DMS153 treated with DMSO at 0.1 percent for 48 hours (cell line): ENCODE results near the gene TOP2A.
"Not testable (repeated sequence)": the region's sequence is repeated elsewhere in the genome, so short reads cannot be mapped to it uniquely, and the experiment has no call there.

Source experiments
- DNase-seq: peaks from one replicate; lab custom pipeline; 2025; ENCODE audit not compliant: unreplicated experiment; lab: John Stamatoyannopoulos, UW

Gene TOP2A

GRCh38 chr17:40382251-40382650 is 35.4 kb downstream of the TOP2A start:
- no peak for DNase-seq

DNA sequence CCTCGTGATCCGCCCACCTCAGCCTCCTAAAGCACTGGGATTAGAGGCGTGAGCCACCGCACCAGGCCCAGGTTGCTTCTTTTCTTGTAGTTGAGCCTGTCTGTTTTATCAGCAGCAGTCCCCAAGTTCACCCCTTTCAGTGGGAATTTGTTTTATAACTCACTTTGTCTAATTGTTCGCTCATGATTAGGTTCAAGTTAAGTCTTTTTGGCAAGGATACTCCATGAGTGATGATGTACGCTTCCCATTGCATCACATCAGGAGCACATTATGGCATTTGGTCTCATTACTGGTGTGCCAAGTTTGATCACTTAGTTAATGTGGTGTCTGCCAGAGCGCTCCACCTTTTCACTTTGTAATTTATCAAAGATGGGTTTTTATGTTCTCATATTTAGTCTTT is 38.7 kb downstream of the TOP2A start:
- DNase-seq, result no peak

DNA sequence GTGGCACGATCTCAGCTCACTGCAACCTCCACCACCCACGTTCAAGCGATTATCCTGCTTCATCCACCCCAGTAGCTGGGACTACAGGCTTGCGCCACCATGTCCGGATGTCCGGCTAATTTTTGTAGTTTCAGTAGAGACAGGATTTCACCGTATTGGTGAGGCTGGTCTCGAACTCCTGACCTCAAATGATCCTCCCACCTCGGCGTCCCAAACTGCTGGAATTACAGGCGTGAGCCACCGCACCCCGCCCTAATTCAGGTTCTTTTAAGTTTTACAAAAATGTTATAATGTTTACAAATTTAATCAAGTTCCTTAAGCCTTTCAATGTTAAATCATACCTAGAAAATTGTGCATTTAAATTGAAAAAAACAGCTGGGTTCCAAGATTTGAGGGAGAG is 39.9 kb downstream of the TOP2A start:
- DNase-seq, result no peak

- not testable (repeated sequence) for DNase-seq
Observed at GRCh38 chr17:40376541-40376940, 41.2 kb downstream of the TOP2A start.

GRCh38 chr17:40375786-40376185 is 41.9 kb downstream of the TOP2A start:
- DNase-seq, result not testable (repeated sequence)

DNA sequence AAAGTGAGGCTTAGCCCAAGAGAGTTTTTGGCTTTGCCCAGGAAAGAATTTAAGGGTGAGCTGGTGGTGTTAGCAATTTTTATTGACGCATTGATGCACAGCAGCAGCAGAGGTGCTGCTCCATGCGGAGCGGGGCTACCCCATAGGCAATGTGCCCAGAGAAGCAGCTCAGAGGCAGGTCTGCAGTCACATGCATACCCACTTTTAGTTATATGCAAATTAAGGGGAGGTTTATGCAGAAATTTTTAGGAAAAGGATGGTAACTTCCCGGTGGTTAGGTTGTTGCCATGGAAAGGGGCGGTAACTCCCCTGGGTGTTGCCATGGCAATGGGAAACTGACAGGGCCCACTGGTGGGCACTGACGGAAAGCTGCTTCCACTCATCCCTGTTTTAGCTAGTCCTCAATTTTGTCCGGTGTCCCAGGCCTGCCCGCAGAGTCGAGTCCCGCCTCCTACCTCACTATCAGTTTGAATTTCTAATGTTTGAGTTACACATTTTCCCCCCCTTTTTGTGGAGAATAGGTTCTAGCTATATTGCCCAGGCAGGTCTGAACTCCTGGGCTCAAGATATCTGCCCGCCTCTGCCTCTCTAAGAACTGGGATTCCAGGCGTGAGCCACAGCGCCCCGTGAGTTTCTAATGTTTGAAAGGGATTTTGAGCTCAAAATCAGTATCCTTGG is 42.7 kb downstream of the TOP2A start:
- DNase-seq, result no peak

DNA sequence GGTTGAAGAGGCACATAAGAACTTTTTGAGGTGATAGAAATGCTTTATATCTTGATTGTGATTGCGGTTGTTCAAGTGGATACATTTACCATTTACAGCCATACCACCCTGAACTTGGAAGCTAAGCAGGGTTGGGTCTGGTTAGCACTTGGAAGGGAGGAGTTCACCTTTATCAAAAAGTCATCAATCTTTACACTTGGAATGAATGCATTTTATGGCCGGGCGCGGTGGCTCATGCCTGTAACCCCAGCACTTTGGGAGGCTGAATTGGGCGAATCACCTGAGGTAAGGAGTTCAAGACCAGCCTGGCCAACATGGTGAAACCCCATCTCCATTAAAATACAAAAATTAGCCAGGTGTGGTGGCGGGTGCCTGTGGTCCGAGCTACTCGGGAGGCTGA is 43.7 kb downstream of the TOP2A start:
- no peak for DNase-seq

GRCh38 chr17:40373324-40373723 is 44.4 kb downstream of the TOP2A start:
- no peak for DNase-seq

DNA sequence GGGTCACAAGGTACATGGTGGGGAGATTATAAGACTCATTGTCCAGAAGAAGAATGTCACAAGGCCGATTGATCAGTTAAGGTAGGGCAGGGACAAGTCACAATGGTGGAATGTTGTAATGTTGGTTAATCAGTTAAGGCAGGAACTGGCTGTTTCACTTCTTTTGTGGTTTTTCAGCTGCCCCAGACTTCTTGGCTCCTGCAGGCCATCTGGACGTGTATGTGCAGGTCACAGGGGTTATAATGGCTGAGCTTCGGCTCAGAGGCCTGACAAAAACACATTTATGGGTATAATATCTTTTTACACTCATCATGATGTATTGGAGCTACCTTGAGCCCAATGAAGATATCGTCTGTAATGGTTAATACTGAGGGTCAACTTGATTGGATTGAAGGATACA is 45.1 kb downstream of the TOP2A start:
- not testable (repeated sequence) for DNase-seq

- DNase-seq, result no peak
Observed at GRCh38 chr17:40372031-40372430, 45.7 kb downstream of the TOP2A start.

DNA sequence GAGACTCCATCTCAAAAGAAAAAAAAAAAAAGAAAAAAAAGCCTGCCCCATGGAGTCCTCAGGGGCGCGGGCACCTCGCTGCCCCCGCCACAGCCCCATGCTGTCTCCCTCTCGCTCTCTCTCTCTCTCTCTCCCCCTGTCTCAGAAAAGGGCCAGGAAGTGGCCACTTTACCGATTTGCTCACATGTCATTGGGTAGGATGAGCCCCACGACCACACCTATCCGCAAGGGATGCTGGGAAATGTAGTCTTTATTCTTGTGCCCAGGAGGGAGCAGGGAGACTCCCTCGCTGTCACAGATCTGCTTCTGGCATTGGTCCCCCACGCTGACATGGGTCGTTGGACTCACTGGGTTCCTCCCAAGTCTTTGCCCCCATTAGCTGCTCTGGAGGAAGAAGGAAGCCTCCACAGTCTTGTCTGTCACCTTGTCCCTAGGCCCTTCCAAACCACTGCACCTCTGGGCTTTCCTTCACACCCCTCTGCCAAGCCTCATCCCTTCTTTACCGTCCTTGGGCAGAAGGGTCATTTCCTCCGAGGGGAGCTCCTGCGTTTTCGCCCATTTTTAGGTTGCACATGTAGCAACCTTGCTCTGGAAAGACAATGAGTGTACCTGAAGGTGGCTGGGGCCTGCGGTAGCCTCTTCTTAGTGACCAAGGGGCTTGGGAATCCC is 46.3 kb downstream of the TOP2A start:
- DNase-seq, result no peak

- no peak for DNase-seq
Observed at GRCh38 chr17:40369923-40370322, 47.8 kb downstream of the TOP2A start.

GRCh38 chr17:40367728-40368127 is 50.0 kb downstream of the TOP2A start:
- not testable (repeated sequence) for DNase-seq

- DNase-seq, result no peak
Observed at GRCh38 chr17:40366861-40367518, 50.7 kb downstream of the TOP2A start.

- DNase-seq, result no peak
Observed at GRCh38 chr17:40366076-40366860, 51.4 kb downstream of the TOP2A start.

GRCh38 chr17:40364906-40365305 is 52.8 kb downstream of the TOP2A start:
- DNase-seq, result no peak

- no peak for DNase-seq
Observed at GRCh38 chr17:40364121-40364861, 53.4 kb downstream of the TOP2A start, which contains the start of gene GJD3. GJD3 (minus strand) TSS chr17:40364737; CDS start chr17:40363815, 922 bp downstream.

DNA sequence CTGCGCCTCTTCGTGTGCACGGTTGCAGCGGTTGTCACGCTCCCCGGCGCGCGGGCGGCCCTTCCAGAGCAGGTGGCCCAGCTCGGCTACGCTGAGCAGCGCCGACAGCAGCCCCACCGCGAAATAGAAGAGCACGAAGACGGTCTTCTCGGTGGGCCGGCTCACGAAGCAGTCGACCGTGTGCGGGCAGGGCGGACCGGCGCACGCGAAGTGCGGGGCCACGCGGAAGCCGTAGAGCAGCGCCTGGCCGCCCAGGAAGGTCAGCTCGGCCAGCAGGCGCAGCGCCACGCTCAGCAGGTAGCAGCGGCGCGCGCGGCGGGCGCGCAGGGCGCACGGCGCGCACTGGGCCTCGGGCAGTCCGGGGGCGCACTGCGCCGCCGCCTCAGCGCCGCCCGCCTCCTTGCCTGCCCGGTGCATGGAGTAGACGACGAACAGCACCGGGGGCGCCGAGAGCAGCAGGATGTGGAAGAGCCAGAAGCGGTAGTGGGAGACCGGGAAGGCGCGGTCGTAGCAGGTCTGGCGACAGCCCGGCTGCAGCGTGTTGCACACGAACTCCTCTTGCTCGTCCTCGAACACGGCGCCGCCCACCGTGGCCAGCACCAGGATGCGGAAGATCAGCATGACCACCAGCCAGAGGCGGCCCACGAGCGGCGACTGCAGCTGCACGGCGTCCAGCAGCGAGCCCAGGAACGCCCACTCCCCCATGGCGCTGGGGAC is 54.4 kb downstream of the TOP2A start:
- no peak for DNase-seq

- DNase-seq, result no peak
Observed at GRCh38 chr17:40362696-40363110, 55.0 kb downstream of the TOP2A start.
